Measurements from ENCODE around the gene PGK2. TPM values are rescaled to one million over a fixed set of nuclear protein-coding genes. Genes with fewer than 3 reads are reported as not detected.

The PGK2 gene
- total RNA-seq, 1 experiment from 2014 or later: not detected

DNA sequence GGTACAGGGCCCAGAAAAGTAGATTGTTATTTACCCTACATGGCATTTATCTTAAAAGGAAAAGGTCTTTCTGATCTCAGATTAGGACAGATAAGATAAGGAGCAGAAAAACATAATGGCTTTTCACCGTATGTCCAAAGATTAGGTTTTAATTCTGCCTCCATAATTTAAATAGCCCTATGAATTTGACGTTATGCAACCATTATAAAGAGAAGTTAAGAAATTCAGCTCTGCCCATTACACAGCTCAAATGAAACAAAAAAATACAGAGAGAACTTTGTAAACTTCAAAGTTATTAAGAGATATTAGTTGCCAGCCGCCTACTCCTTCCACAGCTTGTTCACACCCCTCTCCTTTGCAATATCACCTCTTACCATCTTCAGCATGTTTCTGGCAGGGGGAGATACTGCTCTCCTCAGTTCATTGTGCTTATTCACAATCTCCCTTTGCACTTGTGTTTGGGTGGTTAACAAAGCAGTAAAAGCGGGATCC, 51.0 kb downstream of the PGK2 start:
- DNase-seq (ENCODE audit: low read depth): no peak

Other genes with a start within 250 kb of the PGK2 start
- gene C6orf141, start 236.6 kb downstream of the PGK2 start, total RNA-seq (2014; rRNA removed): 4.5 and 6.5 TPM in 2 replicates
- gene RHAG, start 150.4 kb downstream of the PGK2 start, total RNA-seq (2014; rRNA removed): not detected in 2 replicates
- gene CRISP2, start 73.7 kb downstream of the PGK2 start, total RNA-seq (2014; rRNA removed): not detected in 2 replicates
- gene CRISP3, start 42.9 kb downstream of the PGK2 start, total RNA-seq (2014; rRNA removed): not detected in 2 replicates
- not detected in 2 replicates for gene CRISP1, start 79.2 kb upstream of the PGK2 start, total RNA-seq (2014; rRNA removed)
- gene DEFB114, start 176.9 kb upstream of the PGK2 start, total RNA-seq (2014; rRNA removed): not detected in 2 replicates
- gene DEFB113, start 182.3 kb upstream of the PGK2 start, total RNA-seq (2014; rRNA removed): not detected in 2 replicates
- gene DEFB110, start 234.7 kb upstream of the PGK2 start, total RNA-seq (2014; rRNA removed): not detected in 2 replicates